WTC11 (cell line): ENCODE data around the gene RBM4.

ENCODE experiments used
- E2F5 ChIP-seq: sonication (generic); formaldehyde crosslinking; IDR thresholded peaks from 2 replicates; pipeline ENCODE4 v1.8.1; 2022; ENCODE audit warnings: mild to moderate bottlenecking, moderate library complexity, missing genetic modification reagents
- ELF4 ChIP-seq: sonication (generic); formaldehyde crosslinking; IDR thresholded peaks from 2 replicates; pipeline ENCODE4 v1.8.1; 2022; ENCODE audit warnings: low read depth, mild to moderate bottlenecking, moderate library complexity, missing genetic modification reagents
- FOXJ3 ChIP-seq: sonication (generic); formaldehyde crosslinking; IDR thresholded peaks from 2 replicates; pipeline ENCODE4 v1.9.0; 2021; ENCODE audit warnings: missing genetic modification reagents, mild to moderate bottlenecking, borderline replicate concordance
- FOXK1 ChIP-seq: sonication (generic); formaldehyde crosslinking; IDR thresholded peaks from 2 replicates; pipeline ENCODE4 v1.8.0; 2022; ENCODE audit warnings: mild to moderate bottlenecking, moderate library complexity, missing genetic modification reagents
- PREB ChIP-seq: sonication (generic); formaldehyde crosslinking; IDR thresholded peaks from 2 replicates; pipeline ENCODE4 v1.8.1; 2022; ENCODE audit warnings: mild to moderate bottlenecking, missing genetic modification reagents, moderate library complexity, borderline replicate concordance
- ZNF263 ChIP-seq: sonication (generic); formaldehyde crosslinking; IDR thresholded peaks from 2 replicates; pipeline ENCODE4 v1.8.1; 2022; ENCODE audit warnings: low read depth, mild to moderate bottlenecking, moderate library complexity, missing genetic modification reagents
- ZNF423 ChIP-seq: fragments of 250-450 bp; sonication (Bioruptor Pico); IDR thresholded peaks from 2 replicates; pipeline ENCODE4 v2.1.2; 2022; ENCODE audit warnings: mild to moderate bottlenecking, moderate library complexity
- TF ChIP-seq, protein P1 (sequence below): fragments of 200-600 bp; IDR thresholded peaks from 2 replicates; pipeline ENCODE4 v1.8.0; 2022; ENCODE audit warnings: antibody characterized with exemption
- TF ChIP-seq, protein P2 (sequence below): sonication (generic); formaldehyde crosslinking; IDR thresholded peaks from 2 replicates; pipeline ENCODE4 v1.8.1; 2023; ENCODE audit warnings: mild to moderate bottlenecking, missing genetic modification reagents, moderate library complexity

DNA sequence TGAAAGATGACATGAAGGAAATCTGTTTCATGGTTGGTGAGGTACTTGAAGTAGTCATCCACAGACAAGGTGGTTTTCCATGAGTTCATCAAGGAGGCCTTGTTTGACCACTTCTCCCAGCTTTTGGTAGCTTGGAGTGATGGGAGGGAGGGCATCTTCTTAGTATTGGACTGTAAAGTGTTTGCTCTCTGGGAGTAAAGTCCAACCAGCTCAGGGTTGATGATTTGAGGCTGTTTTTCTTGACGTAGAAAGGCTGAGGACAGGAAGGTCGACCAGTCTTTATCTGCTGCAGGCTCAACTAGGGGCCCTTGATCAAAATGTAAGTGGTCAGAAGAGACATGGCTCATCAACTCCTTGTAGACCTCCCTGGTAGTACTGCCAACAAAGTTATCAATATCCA is 47.3 kb upstream of the RBM4 start:
- no peak for TF ChIP-seq FOXK1
- TF ChIP-seq PREB = no peak
- TF ChIP-seq, protein P1, sequence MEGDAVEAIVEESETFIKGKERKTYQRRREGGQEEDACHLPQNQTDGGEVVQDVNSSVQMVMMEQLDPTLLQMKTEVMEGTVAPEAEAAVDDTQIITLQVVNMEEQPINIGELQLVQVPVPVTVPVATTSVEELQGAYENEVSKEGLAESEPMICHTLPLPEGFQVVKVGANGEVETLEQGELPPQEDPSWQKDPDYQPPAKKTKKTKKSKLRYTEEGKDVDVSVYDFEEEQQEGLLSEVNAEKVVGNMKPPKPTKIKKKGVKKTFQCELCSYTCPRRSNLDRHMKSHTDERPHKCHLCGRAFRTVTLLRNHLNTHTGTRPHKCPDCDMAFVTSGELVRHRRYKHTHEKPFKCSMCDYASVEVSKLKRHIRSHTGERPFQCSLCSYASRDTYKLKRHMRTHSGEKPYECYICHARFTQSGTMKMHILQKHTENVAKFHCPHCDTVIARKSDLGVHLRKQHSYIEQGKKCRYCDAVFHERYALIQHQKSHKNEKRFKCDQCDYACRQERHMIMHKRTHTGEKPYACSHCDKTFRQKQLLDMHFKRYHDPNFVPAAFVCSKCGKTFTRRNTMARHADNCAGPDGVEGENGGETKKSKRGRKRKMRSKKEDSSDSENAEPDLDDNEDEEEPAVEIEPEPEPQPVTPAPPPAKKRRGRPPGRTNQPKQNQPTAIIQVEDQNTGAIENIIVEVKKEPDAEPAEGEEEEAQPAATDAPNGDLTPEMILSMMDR = no peak
- no peak for TF ChIP-seq ZNF263 (CRISPR knock-in tag)
- no peak for TF ChIP-seq ELF4 (CRISPR knock-in tag)
- no peak for TF ChIP-seq FOXJ3 (CRISPR knock-in tag)
- TF ChIP-seq E2F5 (CRISPR knock-in tag) = no peak
- TF ChIP-seq, protein P2, sequence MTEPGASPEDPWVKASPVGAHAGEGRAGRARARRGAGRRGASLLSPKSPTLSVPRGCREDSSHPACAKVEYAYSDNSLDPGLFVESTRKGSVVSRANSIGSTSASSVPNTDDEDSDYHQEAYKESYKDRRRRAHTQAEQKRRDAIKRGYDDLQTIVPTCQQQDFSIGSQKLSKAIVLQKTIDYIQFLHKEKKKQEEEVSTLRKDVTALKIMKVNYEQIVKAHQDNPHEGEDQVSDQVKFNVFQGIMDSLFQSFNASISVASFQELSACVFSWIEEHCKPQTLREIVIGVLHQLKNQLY (CRISPR knock-in tag) = no peak
- no peak for TF ChIP-seq ZNF423
